HL-60 (cell line): ENCODE results near the gene RAB34.

Experiments used
- DNase-seq, 2 experiments: peaks; one replicate each; pipeline ENCODE4 v3.0.0-alpha.2; 2010 to 2020; ENCODE audit warnings: low read depth in 1 of 2, low spot score in 1 of 2
- H3K27ac ChIP-seq: fragments of 250-450 bp; sonication (Bioruptor Pico); replicated peaks from 2 replicates; pipeline ENCODE4 v1.5.1; 2020; ENCODE audit warnings: mild to moderate bottlenecking, moderate library complexity
- H3K27me3 ChIP-seq: fragments of 250-450 bp; sonication (Bioruptor Pico); 2 replicates; pipeline ENCODE4 v1.5.1; 2021; ENCODE audit warnings: mild to moderate bottlenecking, moderate library complexity; ENCODE audit not compliant: insufficient read depth, poor library complexity, severe bottlenecking
- H3K4me3 ChIP-seq: replicated peaks from 2 replicates; pipeline ENCODE4 v1.5.1; 2011; ENCODE audit warnings: mild to moderate bottlenecking, control low read depth, low read length; ENCODE audit not compliant: insufficient read depth
- CTCF ChIP-seq: IDR thresholded peaks from one replicate; pipeline ENCODE4 v1.5.1; 2011; ENCODE audit warnings: low read length, control low read depth, inconsistent platforms; ENCODE audit not compliant: insufficient read depth
- GABPA ChIP-seq: IDR thresholded peaks from 2 replicates; pipeline ENCODE4 v1.6.1; 2012; ENCODE audit warnings: low read depth
- POLR2AphosphoS5 ChIP-seq: IDR thresholded peaks from 2 replicates; pipeline ENCODE4 v1.6.1; 2012; ENCODE audit warnings: low read depth
- REST ChIP-seq: IDR thresholded peaks from 2 replicates; pipeline ENCODE4 v1.6.1; 2012; ENCODE audit warnings: low read depth; ENCODE audit not compliant: insufficient replicate concordance
- SPI1 ChIP-seq: IDR thresholded peaks from 2 replicates; pipeline ENCODE4 v1.6.1; 2012; ENCODE audit warnings: low read depth, mild to moderate bottlenecking, borderline replicate concordance

Gene RAB34

GRCh38 chr17:28735242-28735722, 17.6 kb upstream of the RAB34 start:
- no peak overlapping the region for H3K4me3 ChIP-seq
- H3K27ac ChIP-seq: no peak overlapping the region
- no peak for DNase-seq
- no peaks in the 10 kb centered on the region for H3K27me3 ChIP-seq
- TF ChIP-seq REST (no peak), CTCF (no peak), SPI1 (no peak), POLR2AphosphoS5 (no peak), GABPA (no peak)

- H3K4me3 ChIP-seq: no peak overlapping the region
- DNase-seq: no peak
- H3K27ac ChIP-seq: no peak overlapping the region
- no peak for TF ChIP-seq GABPA
- TF ChIP-seq POLR2AphosphoS5: no peak
- TF ChIP-seq CTCF: no peak
- TF ChIP-seq REST: no peak
- no peak for TF ChIP-seq SPI1
- no peaks in the 10 kb centered on the region for H3K27me3 ChIP-seq
Measured at GRCh38 chr17:28734712-28735241, 17.1 kb upstream of the RAB34 start.

GRCh38 chr17:28733346-28733745, 15.7 kb upstream of the RAB34 start:
- Histone ChIP-seq H3K27ac (no peak overlapping the region), H3K4me3 (no peak overlapping the region), H3K27me3 (no peaks in the 10 kb centered on the region)
- no peak for DNase-seq
- no peak for TF ChIP-seq GABPA
- TF ChIP-seq REST: no peak
- TF ChIP-seq CTCF: no peak
